GM12878 (cell line): ENCODE data around the gene ACVR1. TPM values are rescaled to one million over a fixed set of nuclear protein-coding genes. Genes with fewer than 3 reads are reported as not detected.

Experiments used
- ATAC-seq: fragments of 200-7000 bp; cut with Tn5 transposase; 3 replicates; pipeline ENCODE4 v1.9.1; 2020; ENCODE audit warnings: mild to moderate bottlenecking, moderate library complexity
- BruUV-seq: library from RNA; stranded (reverse); fragments of 400-500 nt; replicated peaks from 2 replicates; lab custom pipeline; 2021; lab: Mats Ljungman, UMichigan
- CTCF ChIA-PET: fragments of 300-600 bp; sonication (Branson Sonifier 250); formaldehyde crosslinking; extraction: SDS; loops from one replicate; lab custom pipeline; 2021; ENCODE audit warnings: inconsistent platforms; lab: Yijun Ruan, JAX
- POLR2A ChIA-PET: fragments of 350-600 bp; formaldehyde crosslinking; extraction: SDS; loops from one replicate; lab custom pipeline; 2021; ENCODE audit warnings: inconsistent platforms; lab: Charles Lee
- RAD21 ChIA-PET: fragments of 300-600 bp; sonication (Branson Sonifier 250); formaldehyde crosslinking; loops from one replicate; lab custom pipeline; 2023; ENCODE audit warnings: antibody characterized with exemption; ENCODE audit not compliant: unreplicated experiment; lab: Charles Lee
- SMC1A ChIA-PET: fragments of 300-600 bp; sonication (Branson Sonifier 250); formaldehyde crosslinking; loops from one replicate; lab custom pipeline; 2023; ENCODE audit not compliant: unreplicated experiment, uncharacterized antibody; lab: Charles Lee
- DNase-seq: peaks from one replicate; pipeline ENCODE4 v3.0.0-alpha.2; 2011; ENCODE audit warnings: low read depth, low spot score
- FAIRE-seq: peaks from 3 replicates; lab custom pipeline; 2011; peaks lifted over from hg19 to GRCh38; lab: Jason Lieb, UNC
- H2AFZ ChIP-seq: 2 replicates; pipeline ENCODE4 v1.6.0; 2011; ENCODE audit warnings: low read depth, low read length, control low read depth; ENCODE audit not compliant: control insufficient read depth
- H3K27ac ChIP-seq: 2 replicates; pipeline ENCODE4 v1.5.1; 2011; ENCODE audit warnings: control low read depth; ENCODE audit not compliant: control insufficient read depth, insufficient read depth
- H3K27me3 ChIP-seq, 2 experiments: replicated peaks in 1 of 2; 2 replicates each; pipeline versions ENCODE4 v1.6.0 to v1.6.1; 2011; ENCODE audit warnings: low read length in 1 of 2; ENCODE audit not compliant: control insufficient read depth in 2 of 2, insufficient read depth in 2 of 2
- H3K36me3 ChIP-seq, 2 experiments: 2 replicates each; pipeline ENCODE4 v1.5.1; 2011; ENCODE audit warnings: low read length in 1 of 2; ENCODE audit not compliant: control insufficient read depth in 2 of 2, insufficient read depth in 2 of 2
- H3K4me1 ChIP-seq: 2 replicates; pipeline ENCODE4 v1.6.1; 2011; ENCODE audit warnings: mild to moderate bottlenecking, low read length, moderate library complexity, mixed read lengths; ENCODE audit not compliant: control insufficient read depth, insufficient read depth
- H3K4me2 ChIP-seq: 2 replicates; pipeline ENCODE4 v1.6.0; 2011; ENCODE audit warnings: control low read depth; ENCODE audit not compliant: control insufficient read depth, insufficient read depth
- H3K4me3 ChIP-seq: fragments of 200-600 bp; sonication (generic); 2 replicates; pipeline ENCODE4 v1.5.1; 2016
- H3K79me2 ChIP-seq: 2 replicates; pipeline ENCODE4 v1.6.0; 2011; ENCODE audit warnings: low read length; ENCODE audit not compliant: control insufficient read depth, insufficient read depth
- H3K9ac ChIP-seq: 2 replicates; pipeline ENCODE4 v1.8.0; 2011; ENCODE audit warnings: low read length, control low read depth, mixed read lengths; ENCODE audit not compliant: control insufficient read depth, insufficient read depth
- H3K9me3 ChIP-seq: replicated peaks from 3 replicates; pipeline ENCODE4 v1.5.1; 2011; ENCODE audit warnings: mild to moderate bottlenecking, low read length; ENCODE audit not compliant: control insufficient read depth, insufficient read depth
- H4K20me1 ChIP-seq: 2 replicates; pipeline ENCODE4 v1.6.0; 2011; ENCODE audit not compliant: control insufficient read depth, insufficient read depth
- CBFB ChIP-seq: IDR thresholded peaks from 2 replicates; pipeline ENCODE4 v1.6.1; 2016; ENCODE audit warnings: antibody characterized with exemption, low read depth
- HDAC2 ChIP-seq: fragments of 200-600 bp; sonication (generic); IDR thresholded peaks from 2 replicates; pipeline ENCODE4 v1.6.1; 2017
- IRF4 ChIP-seq: IDR thresholded peaks from 2 replicates; pipeline ENCODE4 v1.6.1; 2011; ENCODE audit warnings: low read depth, low read length
- LARP7 ChIP-seq: fragments of 450-650 bp; IDR thresholded peaks from 2 replicates; pipeline ENCODE4 v1.6.1; 2017; ENCODE audit warnings: mild to moderate bottlenecking
- POLR2AphosphoS5 ChIP-seq: IDR thresholded peaks from 2 replicates; pipeline ENCODE4 v1.6.1; 2011; ENCODE audit warnings: mild to moderate bottlenecking, low read length, inconsistent platforms
- TARDBP ChIP-seq: IDR thresholded peaks from 2 replicates; pipeline ENCODE4 v1.6.1; 2016; ENCODE audit warnings: borderline replicate concordance
- TBL1XR1 ChIP-seq: IDR thresholded peaks from 2 replicates; pipeline ENCODE4 v1.6.1; 2012; ENCODE audit warnings: low read depth, low read length, improper control_type of control experiment
- ZNF207 ChIP-seq: fragments of 450-650 bp; IDR thresholded peaks from 2 replicates; pipeline ENCODE4 v1.6.1; 2014; ENCODE audit warnings: antibody characterized with exemption, mild to moderate bottlenecking, borderline replicate concordance
- WGBS: methylation state at CpG from one replicate; pipeline ENCODE4 v1.1.6; 2016; ENCODE audit warnings: low lambda C conversion rate; ENCODE audit not compliant: insufficient replicate concordance, insufficient coverage; ENCODE audit errors: missing lambda C conversion rate; 5-methylcytosine and 5-hydroxymethylcytosine counted together
- in situ Hi-C: fragments of 300-500 bp; cut with MboI; formaldehyde crosslinking; loops from 9 replicates; pipeline ENCODE4 v1.14.3; 2018; ENCODE audit warnings: mixed read lengths
- intact Hi-C: fragments of 100-400 bp; cut with micrococcal nuclease; formaldehyde crosslinking; loops from one replicate; pipeline ENCODE4 v1.14.2; 2022; ENCODE audit not compliant: unreplicated experiment
- polyA plus RNA-seq, 11 experiments: library from polyadenylated mRNA; depleted of rRNA in 4 of 11; unstranded in 6 of 11; stranded (reverse) in 5 of 11; fragments of >200 nt; fragmentation: Nextera tagmentation in 4 of 11; fragmentation: Illumina TruSeq in 1 of 11; extraction: Ambion mirVana in 4 of 11; extraction: Trizol in 1 of 11; gene quantifications; 1 replicate in 1 of 11; 2 replicates in 10 of 11; pipeline versions ENCODE4 v1.2.1 to v1.2.3, GENCODE V29; 2011 to 2016; ENCODE audit warnings: inconsistent platforms in 2 of 11, missing spikeins in 2 of 11, low read depth in 1 of 11
- total RNA-seq, 4 experiments: library from RNA; depleted of rRNA in 3 of 4; stranded (reverse); fragments of >200 nt in 3 of 4; fragmentation: Illumina TruSeq in 1 of 4; extraction: Trizol in 1 of 4; gene quantifications; 2 replicates each; pipeline versions ENCODE4 v1.2.1 to v1.2.3, GENCODE V29; 2013 to 2021
- TF ChIP-seq, protein P1 (sequence below): fragments of 450-650 bp; IDR thresholded peaks from 2 replicates; pipeline ENCODE4 v1.6.1; 2017; ENCODE audit warnings: antibody characterized with exemption, mild to moderate bottlenecking, moderate library complexity

Gene ACVR1
- total and polyA plus RNA-seq, 10 of the 15 experiments (the other 5 are each of a cell fraction or from before 2014, with no cell fraction given): 0.06 to 0.24 (median 0.14) TPM; not detected in 4

GRCh38 chr2:157692768-157693167, 183.4 kb downstream of the ACVR1 start:
- ChIA-PET SMC1A (no interaction called here), RAD21 (interaction anchor here (0.5 kb wide), 1 partner anchor 669 kb away, joined by 3 read pairs; no protein-coding TSS in a partner anchor), CTCF (interaction anchor here (1.7 kb wide), 1 partner anchor 391 kb away, joined by 4 read pairs; no protein-coding TSS in a partner anchor), POLR2A (no interaction called here)
- ATAC-seq: no peak
- no peak overlapping the region for H3K4me2 ChIP-seq
- H3K4me3 ChIP-seq: no peak overlapping the region
- no peaks in the 10 kb centered on the region for H4K20me1 ChIP-seq
- H3K27me3 ChIP-seq: no peaks in the 10 kb centered on the region
- H3K9me3 ChIP-seq: no peaks in the 10 kb centered on the region
- no peak for FAIRE-seq
- WGBS: 25% methylated on average over 2 of the region's 2 CpGs
- H2AFZ ChIP-seq: no peak overlapping the region
- in situ Hi-C loops (no loop called here), intact Hi-C loops (no loop called here)
- H3K4me1 ChIP-seq: no peaks in the 10 kb centered on the region
- no peaks in the 10 kb centered on the region for H3K36me3 ChIP-seq
- no peak for DNase-seq
- no peaks in the 10 kb centered on the region for H3K79me2 ChIP-seq
- BruUV-seq: no TSS peak
- TF ChIP-seq HDAC2 (no peak), CBFB (no peak), LARP7 (no peak), POLR2AphosphoS5 (no peak), ZNF207 (no peak), IRF4 (no peak), TARDBP (no peak), TBL1XR1 (no peak)
- TF ChIP-seq, protein P1, sequence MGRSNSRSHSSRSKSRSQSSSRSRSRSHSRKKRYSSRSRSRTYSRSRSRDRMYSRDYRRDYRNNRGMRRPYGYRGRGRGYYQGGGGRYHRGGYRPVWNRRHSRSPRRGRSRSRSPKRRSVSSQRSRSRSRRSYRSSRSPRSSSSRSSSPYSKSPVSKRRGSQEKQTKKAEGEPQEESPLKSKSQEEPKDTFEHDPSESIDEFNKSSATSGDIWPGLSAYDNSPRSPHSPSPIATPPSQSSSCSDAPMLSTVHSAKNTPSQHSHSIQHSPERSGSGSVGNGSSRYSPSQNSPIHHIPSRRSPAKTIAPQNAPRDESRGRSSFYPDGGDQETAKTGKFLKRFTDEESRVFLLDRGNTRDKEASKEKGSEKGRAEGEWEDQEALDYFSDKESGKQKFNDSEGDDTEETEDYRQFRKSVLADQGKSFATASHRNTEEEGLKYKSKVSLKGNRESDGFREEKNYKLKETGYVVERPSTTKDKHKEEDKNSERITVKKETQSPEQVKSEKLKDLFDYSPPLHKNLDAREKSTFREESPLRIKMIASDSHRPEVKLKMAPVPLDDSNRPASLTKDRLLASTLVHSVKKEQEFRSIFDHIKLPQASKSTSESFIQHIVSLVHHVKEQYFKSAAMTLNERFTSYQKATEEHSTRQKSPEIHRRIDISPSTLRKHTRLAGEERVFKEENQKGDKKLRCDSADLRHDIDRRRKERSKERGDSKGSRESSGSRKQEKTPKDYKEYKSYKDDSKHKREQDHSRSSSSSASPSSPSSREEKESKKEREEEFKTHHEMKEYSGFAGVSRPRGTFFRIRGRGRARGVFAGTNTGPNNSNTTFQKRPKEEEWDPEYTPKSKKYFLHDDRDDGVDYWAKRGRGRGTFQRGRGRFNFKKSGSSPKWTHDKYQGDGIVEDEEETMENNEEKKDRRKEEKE: no peak
- H3K27ac ChIP-seq: no peak overlapping the region
- no peak overlapping the region for H3K9ac ChIP-seq
